ENCODE results near the gene DCST1.

Gene DCST1

DNA sequence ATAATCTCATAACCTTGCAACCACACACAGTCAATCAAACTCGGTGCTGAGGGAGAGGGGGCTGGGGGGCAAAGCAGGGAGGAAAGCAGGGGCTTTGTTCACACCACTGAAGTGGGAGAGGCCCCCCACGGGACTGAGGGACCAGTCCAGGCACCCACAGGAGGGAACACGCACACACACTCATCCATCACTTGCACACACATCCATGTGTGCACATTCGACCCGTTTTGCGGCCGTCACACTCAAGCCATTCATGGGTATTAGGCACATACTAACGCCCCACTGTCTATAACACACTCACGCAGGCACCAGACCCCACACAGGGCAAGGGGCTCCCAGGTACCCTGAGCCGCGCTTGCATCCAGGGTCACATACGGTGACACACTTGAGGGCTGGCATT, 59.0 kb downstream of the DCST1 start:
- no peak for DNase-seq

DNA sequence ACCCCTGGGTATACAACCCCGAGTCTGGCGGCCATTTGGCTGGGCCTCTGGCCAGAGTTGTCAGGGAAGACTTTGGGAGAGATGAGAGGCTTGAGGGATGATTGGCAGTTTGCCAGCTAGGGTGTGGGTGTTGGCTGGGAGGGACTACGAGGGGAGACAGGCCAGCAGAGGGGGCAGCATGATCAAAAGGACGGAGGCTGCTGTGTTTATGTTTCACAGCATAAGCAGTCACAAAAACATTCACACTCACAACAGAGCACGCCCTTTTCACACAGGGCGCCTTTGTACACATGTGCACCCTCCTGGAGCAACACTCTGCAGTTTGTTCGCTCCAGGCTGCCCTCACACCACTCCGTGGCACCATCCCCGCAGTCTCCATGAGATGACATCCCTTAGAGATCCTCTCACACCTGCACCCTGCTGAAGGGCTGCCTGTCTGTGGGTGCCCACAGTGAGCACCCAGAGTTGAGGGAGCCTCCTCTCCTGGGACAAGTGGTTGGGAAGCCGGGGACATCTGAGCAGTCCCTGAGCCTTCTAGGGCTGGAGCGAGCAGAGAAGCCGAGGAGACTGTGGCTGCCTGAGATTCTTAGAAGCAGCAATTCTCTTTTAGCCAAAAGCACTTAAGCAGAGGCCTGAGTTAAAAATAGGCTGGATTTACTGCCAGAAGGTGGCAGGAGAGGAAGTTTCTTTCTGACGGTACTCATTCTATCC, 60.4 kb downstream of the DCST1 start:
- no peak for DNase-seq

DNA sequence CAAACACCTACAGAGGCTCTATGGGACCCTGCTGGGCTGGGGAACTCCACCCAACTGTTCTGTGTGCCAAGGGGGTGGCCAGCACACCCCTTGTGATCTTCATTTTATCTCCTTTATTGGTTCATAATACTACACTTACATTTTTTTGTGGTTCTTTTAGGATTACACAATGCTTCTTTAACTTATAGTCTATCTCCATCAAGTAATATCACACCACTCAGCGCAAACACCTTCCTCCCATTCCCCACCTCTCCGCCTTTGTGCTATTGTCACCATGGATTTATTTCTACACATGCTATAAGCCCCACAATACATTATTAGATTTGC, 61.0 kb downstream of the DCST1 start:
- DNase-seq = no peak

DNA sequence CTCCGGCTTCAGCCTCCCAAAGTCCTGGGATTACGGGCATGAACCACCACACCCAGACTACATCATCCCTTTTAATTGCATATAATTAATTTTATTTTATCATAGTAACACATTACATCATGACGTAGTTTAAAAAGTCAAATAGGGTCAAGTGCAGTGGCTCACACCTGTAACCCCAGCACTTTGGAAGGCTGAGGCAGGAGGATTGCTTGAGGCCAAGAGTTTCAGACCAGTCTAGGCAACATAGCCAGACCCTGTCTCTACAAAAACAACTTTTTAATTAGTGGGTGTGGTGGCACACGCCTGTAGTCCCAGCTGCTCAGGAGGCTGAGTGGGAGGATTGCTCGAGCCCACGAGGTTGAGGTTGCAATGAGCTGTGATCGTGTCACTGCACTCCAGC, 65.7 kb downstream of the DCST1 start:
- no peak for DNase-seq

Measured in NCI-H187 treated with DMSO at 0.1 percent for 48 hours (cell line).